Measurements from ENCODE around the gene PSME3IP1. TPM values are rescaled to one million over a fixed set of nuclear protein-coding genes. Genes with fewer than 3 reads are reported as not detected.

The PSME3IP1 gene
- total and polyA plus RNA-seq, 5 donors from 2014 or later = 68.1 to 140 (median 72.6) TPM

DNA sequence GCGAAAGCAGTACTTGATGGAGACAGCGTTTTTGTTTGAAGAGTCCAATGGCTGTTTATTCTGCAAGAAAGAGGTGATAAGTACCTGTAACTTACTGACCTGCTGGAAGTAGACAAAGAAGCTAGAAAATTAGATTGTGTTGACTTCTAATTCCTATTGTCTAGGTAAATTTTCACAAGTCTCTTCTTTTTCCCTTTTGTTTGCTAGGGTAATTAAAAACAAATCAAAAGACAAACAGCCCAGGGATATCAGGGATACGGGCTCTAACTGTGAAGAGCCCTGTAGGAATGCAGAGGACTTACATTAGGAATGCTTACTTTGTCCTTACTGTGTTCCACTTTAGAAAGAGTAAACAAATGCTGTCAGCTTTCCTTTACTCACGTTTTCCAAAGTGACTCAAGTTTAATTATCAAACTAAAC, 7.0 kb downstream of the PSME3IP1 start:
- Histone ChIP-seq H3K4me3 (ENCODE audit: low read depth, low read length) (no peak overlapping the region), H3K27ac (ENCODE audit: insufficient read depth, low read length, poor library complexity, severe bottlenecking) (no peak overlapping the region), H3K27me3 (ENCODE audit: control insufficient read depth, insufficient read depth, low read length) (no peaks in the 10 kb centered on the region), H3K36me3 (ENCODE audit: control insufficient read depth, insufficient read depth, low read length) (peaks cover under 1% of the 10 kb centered on the region), H3K4me1 (ENCODE audit: control insufficient read depth, insufficient read depth, low read length, poor library complexity, severe bottlenecking) (no peaks in the 10 kb centered on the region), H3K9me3 (ENCODE audit: control insufficient read depth in 2 of 2, low read length in 2 of 2) (no peaks in the 10 kb centered on the region)
- no peak for ATAC-seq (ENCODE audit: low read depth in 2 of 2)
- no peak overlapping the region for H3K4me3 Mint-ChIP-seq
- no peaks in the 10 kb centered on the region for H3K9me3 Mint-ChIP-seq
- H3K27ac Mint-ChIP-seq = no peak overlapping the region
- DNase-seq = no peak
- peaks cover 4 to 27% (median 20%) of the 10 kb centered on the region in 4 donors for H3K4me1 Mint-ChIP-seq
- peaks cover 13% of the 10 kb centered on the region for H3K36me3 Mint-ChIP-seq
- H3K27me3 Mint-ChIP-seq = no peaks in the 10 kb centered on the region

- DNase-seq = no peak
- peak overlapping the region in 1 of 3 donors; percentile 27 for H3K27ac Mint-ChIP-seq
- no peak for ATAC-seq (ENCODE audit: low read depth in 2 of 2)
- peaks cover 13% of the 10 kb centered on the region for H3K36me3 Mint-ChIP-seq
- peaks cover 4 to 24% (median 18%) of the 10 kb centered on the region in 4 donors for H3K4me1 Mint-ChIP-seq
- H3K27me3 Mint-ChIP-seq = no peaks in the 10 kb centered on the region
- no peak overlapping the region for H3K4me3 ChIP-seq (ENCODE audit: low read depth, low read length)
- no peaks in the 10 kb centered on the region for H3K27me3 ChIP-seq (ENCODE audit: control insufficient read depth, insufficient read depth, low read length)
- H3K27ac ChIP-seq (ENCODE audit: insufficient read depth, low read length, poor library complexity, severe bottlenecking) = no peak overlapping the region
- no peaks in the 10 kb centered on the region for H3K9me3 Mint-ChIP-seq
- H3K9me3 ChIP-seq (ENCODE audit: control insufficient read depth in 2 of 2, low read length in 2 of 2) = no peaks in the 10 kb centered on the region
- no peak overlapping the region for H3K4me3 Mint-ChIP-seq
- peaks cover 6% of the 10 kb centered on the region for H3K36me3 ChIP-seq (ENCODE audit: control insufficient read depth, insufficient read depth, low read length)
- no peaks in the 10 kb centered on the region for H3K4me1 ChIP-seq (ENCODE audit: control insufficient read depth, insufficient read depth, low read length, poor library complexity, severe bottlenecking)
Measured at GRCh38 chr16:57178196-57178595, 7.6 kb downstream of the PSME3IP1 start.

DNA sequence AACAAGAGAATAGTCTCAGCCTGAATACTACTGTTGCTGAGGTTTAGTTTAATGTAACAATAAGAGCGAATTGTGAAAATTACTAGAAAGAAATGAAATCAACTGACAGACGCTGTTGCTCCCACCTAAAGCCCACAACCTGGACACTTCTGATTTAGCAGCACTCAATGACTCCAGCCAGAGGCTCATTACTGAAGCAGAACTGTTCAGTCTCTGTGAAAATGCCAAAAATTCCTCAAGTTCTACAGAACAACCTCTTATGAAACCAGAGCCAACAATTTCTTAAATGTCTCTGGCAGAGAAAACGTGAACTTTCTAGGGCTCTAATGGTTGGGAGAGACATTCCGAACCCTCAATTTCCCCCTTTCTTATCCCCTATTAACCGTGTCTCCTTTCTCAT, 9.9 kb downstream of the PSME3IP1 start:
- no peak overlapping the region for H3K27ac ChIP-seq (ENCODE audit: insufficient read depth, low read length, poor library complexity, severe bottlenecking)
- no peaks in the 10 kb centered on the region for H3K4me1 ChIP-seq (ENCODE audit: control insufficient read depth, insufficient read depth, low read length, poor library complexity, severe bottlenecking)
- no peaks in the 10 kb centered on the region for H3K9me3 ChIP-seq (ENCODE audit: control insufficient read depth in 2 of 2, low read length in 2 of 2)
- Mint-ChIP-seq H3K4me1 (peaks cover 4 to 17% (median 7%) of the 10 kb centered on the region in 4 donors), H3K27ac (no peak overlapping the region), H3K9me3 (no peaks in the 10 kb centered on the region), H3K36me3 (peaks cover 36% of the 10 kb centered on the region), H3K4me3 (no peak overlapping the region), H3K27me3 (no peaks in the 10 kb centered on the region)
- no peak for ATAC-seq (ENCODE audit: low read depth in 2 of 2)
- H3K4me3 ChIP-seq (ENCODE audit: low read depth, low read length) = no peak overlapping the region
- DNase-seq = no peak
- H3K27me3 ChIP-seq (ENCODE audit: control insufficient read depth, insufficient read depth, low read length) = no peaks in the 10 kb centered on the region
- H3K36me3 ChIP-seq (ENCODE audit: control insufficient read depth, insufficient read depth, low read length) = peaks cover 25% of the 10 kb centered on the region

- no peaks in the 10 kb centered on the region for H3K27me3 ChIP-seq (ENCODE audit: control insufficient read depth, insufficient read depth, low read length)
- H3K4me3 Mint-ChIP-seq = no peak overlapping the region
- no peak overlapping the region for H3K27ac ChIP-seq (ENCODE audit: insufficient read depth, low read length, poor library complexity, severe bottlenecking)
- peaks cover 2% of the 10 kb centered on the region for H3K4me1 ChIP-seq (ENCODE audit: control insufficient read depth, insufficient read depth, low read length, poor library complexity, severe bottlenecking)
- peaks cover 9 to 17% (median 9%) of the 10 kb centered on the region in 4 donors for H3K4me1 Mint-ChIP-seq
- no peaks in the 10 kb centered on the region for H3K27me3 Mint-ChIP-seq
- H3K9me3 Mint-ChIP-seq = no peaks in the 10 kb centered on the region
- ATAC-seq (ENCODE audit: low read depth in 2 of 2) (no peak), DNase-seq (no peak)
- peaks cover 38% of the 10 kb centered on the region for H3K36me3 ChIP-seq (ENCODE audit: control insufficient read depth, insufficient read depth, low read length)
- H3K9me3 ChIP-seq (ENCODE audit: control insufficient read depth in 2 of 2, low read length in 2 of 2) = no peaks in the 10 kb centered on the region
- no peak overlapping the region for H3K4me3 ChIP-seq (ENCODE audit: low read depth, low read length)
- peaks cover 44% of the 10 kb centered on the region for H3K36me3 Mint-ChIP-seq
- H3K27ac Mint-ChIP-seq = peak overlapping the region in 1 of 3 donors; percentile 35
Measured at GRCh38 chr16:57172721-57173290, 13.0 kb downstream of the PSME3IP1 start.

GRCh38 chr16:57169327-57169726, 16.5 kb downstream of the PSME3IP1 start:
- H3K27me3 Mint-ChIP-seq = no peaks in the 10 kb centered on the region
- H3K9me3 ChIP-seq (ENCODE audit: control insufficient read depth in 2 of 2, low read length in 2 of 2) = no peaks in the 10 kb centered on the region
- DNase-seq = no peak
- H3K4me3 Mint-ChIP-seq = no peak overlapping the region
- H3K36me3 ChIP-seq (ENCODE audit: control insufficient read depth, insufficient read depth, low read length) = peaks cover 60% of the 10 kb centered on the region
- peaks cover 54% of the 10 kb centered on the region for H3K36me3 Mint-ChIP-seq
- no peak overlapping the region for H3K27ac Mint-ChIP-seq
- H3K9me3 Mint-ChIP-seq = no peaks in the 10 kb centered on the region
- H3K27me3 ChIP-seq (ENCODE audit: control insufficient read depth, insufficient read depth, low read length) = no peaks in the 10 kb centered on the region
- H3K27ac ChIP-seq (ENCODE audit: insufficient read depth, low read length, poor library complexity, severe bottlenecking) = no peak overlapping the region
- H3K4me3 ChIP-seq (ENCODE audit: low read depth, low read length) = no peak overlapping the region
- H3K4me1 ChIP-seq (ENCODE audit: control insufficient read depth, insufficient read depth, low read length, poor library complexity, severe bottlenecking) = peaks cover 4% of the 10 kb centered on the region
- H3K4me1 Mint-ChIP-seq = peaks cover 6 to 11% (median 9%) of the 10 kb centered on the region in 4 donors
- no peak for ATAC-seq (ENCODE audit: low read depth in 2 of 2)

GRCh38 chr16:57167953-57168352, 17.9 kb downstream of the PSME3IP1 start:
- Mint-ChIP-seq H3K36me3 (peaks cover 63% of the 10 kb centered on the region), H3K27me3 (no peaks in the 10 kb centered on the region), H3K27ac (peak overlapping the region in 1 of 3 donors; percentile 33), H3K4me1 (peaks cover 6 to 10% (median 7%) of the 10 kb centered on the region in 4 donors), H3K9me3 (no peaks in the 10 kb centered on the region), H3K4me3 (no peak overlapping the region)
- no peak overlapping the region for H3K27ac ChIP-seq (ENCODE audit: insufficient read depth, low read length, poor library complexity, severe bottlenecking)
- peaks cover 64% of the 10 kb centered on the region for H3K36me3 ChIP-seq (ENCODE audit: control insufficient read depth, insufficient read depth, low read length)
- DNase-seq (peak in 2 of 3 donors; percentile 74 to 84), ATAC-seq (ENCODE audit: low read depth in 2 of 2) (peak; percentile 91 to 94)
- no peak overlapping the region for H3K4me3 ChIP-seq (ENCODE audit: low read depth, low read length)
- H3K4me1 ChIP-seq (ENCODE audit: control insufficient read depth, insufficient read depth, low read length, poor library complexity, severe bottlenecking) = peaks cover 4% of the 10 kb centered on the region
- no peaks in the 10 kb centered on the region for H3K27me3 ChIP-seq (ENCODE audit: control insufficient read depth, insufficient read depth, low read length)
- no peaks in the 10 kb centered on the region for H3K9me3 ChIP-seq (ENCODE audit: control insufficient read depth in 2 of 2, low read length in 2 of 2)

GRCh38 chr16:57167538-57167937, 18.3 kb downstream of the PSME3IP1 start:
- ATAC-seq (ENCODE audit: low read depth in 2 of 2) = no peak
- Mint-ChIP-seq H3K4me3 (no peak overlapping the region), H3K27me3 (no peaks in the 10 kb centered on the region), H3K36me3 (peaks cover 59% of the 10 kb centered on the region), H3K9me3 (no peaks in the 10 kb centered on the region), H3K27ac (peak overlapping the region in 1 of 3 donors; percentile 68), H3K4me1 (peaks cover 6 to 10% (median 7%) of the 10 kb centered on the region in 4 donors)
- no peak overlapping the region for H3K4me3 ChIP-seq (ENCODE audit: low read depth, low read length)
- H3K4me1 ChIP-seq (ENCODE audit: control insufficient read depth, insufficient read depth, low read length, poor library complexity, severe bottlenecking) = peaks cover 4% of the 10 kb centered on the region
- no peak overlapping the region for H3K27ac ChIP-seq (ENCODE audit: insufficient read depth, low read length, poor library complexity, severe bottlenecking)
- no peaks in the 10 kb centered on the region for H3K9me3 ChIP-seq (ENCODE audit: control insufficient read depth in 2 of 2, low read length in 2 of 2)
- peaks cover 63% of the 10 kb centered on the region for H3K36me3 ChIP-seq (ENCODE audit: control insufficient read depth, insufficient read depth, low read length)
- DNase-seq = no peak
- H3K27me3 ChIP-seq (ENCODE audit: control insufficient read depth, insufficient read depth, low read length) = no peaks in the 10 kb centered on the region

DNA sequence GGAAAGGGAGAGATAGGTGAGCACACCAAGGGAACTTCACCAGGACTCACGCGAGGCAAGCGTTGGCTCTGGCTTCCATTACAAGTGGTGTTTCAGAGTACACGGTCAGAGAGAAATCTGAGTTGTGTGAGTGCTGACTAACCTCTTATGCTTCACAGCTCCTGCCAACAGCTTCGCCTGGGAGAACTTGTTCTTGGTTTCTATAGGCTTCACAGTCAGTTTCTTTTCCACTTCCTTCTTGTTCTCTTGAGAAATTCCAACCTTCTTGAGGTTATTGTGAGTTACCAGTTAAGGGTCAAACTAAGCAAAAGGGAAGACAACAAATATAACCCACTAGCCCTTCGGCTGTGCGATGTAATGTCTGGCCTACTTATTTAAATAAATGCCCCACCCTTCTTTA, 18.9 kb downstream of the PSME3IP1 start:
- peak overlapping the region in 1 of 3 donors; percentile 65 for H3K27ac Mint-ChIP-seq
- H3K36me3 Mint-ChIP-seq = peaks cover 58% of the 10 kb centered on the region

More for the DNA sequence above, 18.9 kb downstream of the PSME3IP1 start:
- H3K27ac ChIP-seq (ENCODE audit: insufficient read depth, low read length, poor library complexity, severe bottlenecking) = no peak overlapping the region
- no peaks in the 10 kb centered on the region for H3K9me3 Mint-ChIP-seq
- H3K27me3 ChIP-seq (ENCODE audit: control insufficient read depth, insufficient read depth, low read length) = no peaks in the 10 kb centered on the region
- no peak overlapping the region for H3K4me3 ChIP-seq (ENCODE audit: low read depth, low read length)
- peaks cover 67% of the 10 kb centered on the region for H3K36me3 ChIP-seq (ENCODE audit: control insufficient read depth, insufficient read depth, low read length)
- ATAC-seq (ENCODE audit: low read depth in 2 of 2) (no peak), DNase-seq (no peak)
- no peaks in the 10 kb centered on the region for H3K27me3 Mint-ChIP-seq
- H3K4me1 Mint-ChIP-seq = peaks cover 6 to 10% (median 7%) of the 10 kb centered on the region in 4 donors
- H3K9me3 ChIP-seq (ENCODE audit: control insufficient read depth in 2 of 2, low read length in 2 of 2) = no peaks in the 10 kb centered on the region
- H3K4me3 Mint-ChIP-seq = no peak overlapping the region
- H3K4me1 ChIP-seq (ENCODE audit: control insufficient read depth, insufficient read depth, low read length, poor library complexity, severe bottlenecking) = peaks cover 4% of the 10 kb centered on the region

Measured in CD4-positive, CD25-positive, alpha-beta regulatory T cell (primary cell).